H9 (cell line): Measurements from ENCODE around the gene KANK4. TPM values are rescaled to one million over a fixed set of nuclear protein-coding genes. Genes with fewer than 3 reads are reported as not detected.

Source experiments
- DNase-seq: peaks from one replicate; pipeline ENCODE4 v3.0.0-alpha.2; 2017
- H2AFZ ChIP-seq: one replicate; pipeline ENCODE4 v1.6.1; 2013; ENCODE audit warnings: mild to moderate bottlenecking, low read length, control low read depth, moderate library complexity
- H2AK5ac ChIP-seq: 2 replicates; pipeline ENCODE4 v1.6.1; 2013; ENCODE audit warnings: low read length, control low read depth, mixed read lengths; ENCODE audit not compliant: insufficient read length
- H2BK120ac ChIP-seq: one replicate; pipeline ENCODE4 v1.6.1; 2013; ENCODE audit warnings: low read depth, mild to moderate bottlenecking, low read length, control low read depth, inconsistent platforms; ENCODE audit not compliant: poor library complexity, severe bottlenecking
- H2BK12ac ChIP-seq: 2 replicates; pipeline ENCODE4 v1.6.1; 2013; ENCODE audit warnings: low read length, control low read depth, mixed read lengths, low read depth; ENCODE audit not compliant: insufficient read length
- H2BK15ac ChIP-seq: 2 replicates; pipeline ENCODE4 v1.6.1; 2013; ENCODE audit warnings: low read depth, low read length, control low read depth
- H2BK20ac ChIP-seq: one replicate; pipeline ENCODE4 v1.6.1; 2013; ENCODE audit warnings: low read depth, mild to moderate bottlenecking, low read length, control low read depth, inconsistent platforms; ENCODE audit not compliant: poor library complexity, severe bottlenecking
- H2BK5ac ChIP-seq: 2 replicates; pipeline ENCODE4 v1.6.1; 2013; ENCODE audit warnings: low read length, control low read depth, mixed read lengths; ENCODE audit not compliant: insufficient read length
- H3K14ac ChIP-seq: 2 replicates; pipeline ENCODE4 v1.6.1; 2013; ENCODE audit warnings: low read length, control low read depth; ENCODE audit not compliant: insufficient read depth
- H3K18ac ChIP-seq: 2 replicates; pipeline ENCODE4 v1.6.1; 2013; ENCODE audit warnings: low read depth, mild to moderate bottlenecking, mixed read lengths, low read length, control low read depth; ENCODE audit not compliant: insufficient read length
- H3K23ac ChIP-seq: 2 replicates; pipeline ENCODE4 v1.6.1; 2013; ENCODE audit warnings: low read length, control low read depth, mixed read lengths, low read depth; ENCODE audit not compliant: insufficient read length
- H3K23me2 ChIP-seq: 2 replicates; pipeline ENCODE4 v1.6.1; 2013; ENCODE audit warnings: low read depth, mild to moderate bottlenecking, mixed read lengths, low read length, control low read depth; ENCODE audit not compliant: insufficient read length, poor library complexity, severe bottlenecking
- H3K27ac ChIP-seq: 2 replicates; pipeline ENCODE4 v1.5.1; 2013; ENCODE audit warnings: low read length, control low read depth, mixed read lengths, low read depth; ENCODE audit not compliant: insufficient read length
- H3K27me3 ChIP-seq: 2 replicates; pipeline ENCODE4 v1.6.1; 2013; ENCODE audit warnings: low read length, control low read depth, inconsistent platforms; ENCODE audit not compliant: insufficient read depth
- H3K4ac ChIP-seq: 2 replicates; pipeline ENCODE4 v1.6.1; 2013; ENCODE audit warnings: low read depth, mild to moderate bottlenecking, control low read depth, inconsistent platforms, low read length, moderate library complexity
- H3K4me1 ChIP-seq: 2 replicates; pipeline ENCODE4 v1.6.1; 2013; ENCODE audit warnings: low read length, control low read depth, inconsistent platforms; ENCODE audit not compliant: insufficient read depth
- H3K4me2 ChIP-seq: 2 replicates; pipeline ENCODE4 v1.6.1; 2013; ENCODE audit warnings: low read length, control low read depth, mixed read lengths; ENCODE audit not compliant: insufficient read length, insufficient read depth
- H3K56ac ChIP-seq: 2 replicates; pipeline ENCODE4 v1.6.1; 2013; ENCODE audit warnings: low read depth, mild to moderate bottlenecking, mixed read lengths, low read length, control low read depth; ENCODE audit not compliant: insufficient read length
- H3K79me1 ChIP-seq: 2 replicates; pipeline ENCODE4 v1.6.1; 2013; ENCODE audit warnings: low read depth, mild to moderate bottlenecking, moderate library complexity, low read length, control low read depth, inconsistent platforms; ENCODE audit not compliant: insufficient read depth, poor library complexity, severe bottlenecking
- H3K79me2 ChIP-seq: 2 replicates; pipeline ENCODE4 v1.6.1; 2013; ENCODE audit warnings: low read length, control low read depth, inconsistent platforms; ENCODE audit not compliant: insufficient read depth
- H3K9ac ChIP-seq: 2 replicates; pipeline ENCODE4 v1.6.1; 2013; ENCODE audit warnings: low read length, control low read depth, mixed read lengths; ENCODE audit not compliant: insufficient read length; ENCODE audit errors: extremely low read depth
- H3K9me3 ChIP-seq: one replicate; pipeline ENCODE4 v1.6.1; 2013; ENCODE audit warnings: low read depth, low read length, inconsistent platforms; ENCODE audit not compliant: control insufficient read depth
- H3T11ph ChIP-seq: one replicate; pipeline ENCODE4 v1.6.1; 2013; ENCODE audit warnings: mild to moderate bottlenecking, low read length, control low read depth, inconsistent platforms
- H4K20me1 ChIP-seq: one replicate; pipeline ENCODE4 v1.6.1; 2013; ENCODE audit not compliant: control insufficient read depth, insufficient read length, insufficient read depth
- H4K5ac ChIP-seq: 2 replicates; pipeline ENCODE4 v1.6.1; 2013; ENCODE audit warnings: low read depth, mild to moderate bottlenecking, mixed read lengths, low read length, control low read depth; ENCODE audit not compliant: insufficient read length
- H4K8ac ChIP-seq: replicated peaks from 2 replicates; pipeline ENCODE4 v1.6.1; 2013; ENCODE audit warnings: low read length, control low read depth, mixed read lengths, low read depth; ENCODE audit not compliant: insufficient read length
- H4K91ac ChIP-seq: 2 replicates; pipeline ENCODE4 v1.6.1; 2013; ENCODE audit warnings: low read depth, mild to moderate bottlenecking, moderate library complexity, mixed read lengths, low read length, control low read depth; ENCODE audit not compliant: insufficient read length
- H3K27ac Mint-ChIP-seq, 3 experiments: 2 replicates in 2 of 3; 3 replicates in 1 of 3; pipeline ENCODE4 v1.8.0; 2020 to 2021; ENCODE audit warnings: mixed read lengths in 3 of 3, mild to moderate bottlenecking in 1 of 3, moderate library complexity in 1 of 3
- H3K27me3 Mint-ChIP-seq: 2 replicates; pipeline ENCODE4 v1.8.0; 2021; ENCODE audit warnings: low read depth, mild to moderate bottlenecking, moderate library complexity, mixed read lengths
- H3K36me3 Mint-ChIP-seq, 3 experiments: 2 replicates in 2 of 3; 3 replicates in 1 of 3; pipeline ENCODE4 v1.8.0; 2020 to 2021; ENCODE audit warnings: low read depth in 3 of 3, mixed read lengths in 3 of 3; ENCODE audit not compliant: insufficient read depth in 1 of 3
- H3K4me1 Mint-ChIP-seq, 2 experiments: 2 replicates each; pipeline ENCODE4 v1.8.0; 2020; ENCODE audit warnings: mixed read lengths in 2 of 2
- H3K4me3 Mint-ChIP-seq, 2 experiments: 2 replicates in 1 of 2; 3 replicates in 1 of 2; pipeline ENCODE4 v1.8.0; 2020 to 2021; ENCODE audit warnings: mild to moderate bottlenecking in 2 of 2, mixed read lengths in 2 of 2, moderate library complexity in 1 of 2
- H3K9me3 Mint-ChIP-seq, 2 experiments: 2 replicates in 1 of 2; 3 replicates in 1 of 2; pipeline ENCODE4 v1.8.0; 2020; ENCODE audit warnings: mild to moderate bottlenecking in 2 of 2, mixed read lengths in 2 of 2, moderate library complexity in 1 of 2
- WGBS: extraction: QIAGEN DNeasy Blood & Tissue Kit; methylation state at CpG from one replicate; pipeline ENCODE4 v1.1.7; 2013; ENCODE audit warnings: missing lambda C conversion rate, low lambda C conversion rate, mixed read lengths; ENCODE audit not compliant: insufficient read length; ENCODE audit errors: extremely low coverage; 5-methylcytosine and 5-hydroxymethylcytosine counted together
- total RNA-seq: library from RNA; stranded (reverse); gene quantifications from 2 replicates; pipeline ENCODE4 v1.2.1, GENCODE V29; 2021
- TF ChIP-seq, protein P1 (sequence below): fragments of 200-600 bp; sonication (generic); conservative IDR thresholded peaks from 3 replicates; pipeline ENCODE4 v1.8.0; 2021; ENCODE audit warnings: antibody characterized with exemption, mild to moderate bottlenecking

The KANK4 gene
- total RNA-seq, 1 experiment from 2014 or later = 0.15 TPM

DNA sequence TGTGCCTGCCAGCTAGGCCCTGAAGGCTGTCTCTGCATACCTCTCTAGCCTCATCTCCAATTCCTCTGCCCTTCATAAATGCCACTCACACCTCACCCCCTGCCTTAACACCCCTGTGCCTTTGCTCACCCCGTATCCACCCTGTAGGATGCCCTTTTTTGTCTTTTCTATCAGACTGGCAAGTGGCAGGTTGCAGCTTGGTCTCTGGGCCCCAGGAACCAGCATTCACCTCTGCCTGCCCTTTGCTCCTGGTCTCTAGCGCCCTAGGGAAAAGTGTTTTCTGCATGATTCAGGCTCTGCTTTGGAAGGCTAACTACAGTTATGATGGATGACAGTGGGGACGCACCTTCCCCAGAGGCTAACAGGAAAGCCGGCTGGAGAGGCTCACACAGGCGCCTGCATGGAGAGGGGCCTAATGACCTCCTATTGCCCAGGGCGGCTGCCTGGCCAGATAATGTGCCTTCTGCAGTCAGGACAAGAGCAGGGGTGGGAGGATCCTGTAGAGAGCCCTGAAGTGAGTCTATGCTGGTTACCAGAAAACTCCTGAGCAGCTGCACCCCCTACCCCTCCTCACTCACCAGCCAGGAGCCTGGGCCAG is 11.2 kb downstream of the KANK4 start:
- no peak overlapping the region for H2BK120ac ChIP-seq
- peaks cover 29 to 30% of the 10 kb centered on the region in 2 experiments for H3K4me1 Mint-ChIP-seq
- no peak overlapping the region for H2AFZ ChIP-seq
- no peak overlapping the region for H3K9ac ChIP-seq
- no peaks in the 10 kb centered on the region; the same call in 1 of the 2 replicates for H3K27me3 ChIP-seq
- TF ChIP-seq, protein P1, sequence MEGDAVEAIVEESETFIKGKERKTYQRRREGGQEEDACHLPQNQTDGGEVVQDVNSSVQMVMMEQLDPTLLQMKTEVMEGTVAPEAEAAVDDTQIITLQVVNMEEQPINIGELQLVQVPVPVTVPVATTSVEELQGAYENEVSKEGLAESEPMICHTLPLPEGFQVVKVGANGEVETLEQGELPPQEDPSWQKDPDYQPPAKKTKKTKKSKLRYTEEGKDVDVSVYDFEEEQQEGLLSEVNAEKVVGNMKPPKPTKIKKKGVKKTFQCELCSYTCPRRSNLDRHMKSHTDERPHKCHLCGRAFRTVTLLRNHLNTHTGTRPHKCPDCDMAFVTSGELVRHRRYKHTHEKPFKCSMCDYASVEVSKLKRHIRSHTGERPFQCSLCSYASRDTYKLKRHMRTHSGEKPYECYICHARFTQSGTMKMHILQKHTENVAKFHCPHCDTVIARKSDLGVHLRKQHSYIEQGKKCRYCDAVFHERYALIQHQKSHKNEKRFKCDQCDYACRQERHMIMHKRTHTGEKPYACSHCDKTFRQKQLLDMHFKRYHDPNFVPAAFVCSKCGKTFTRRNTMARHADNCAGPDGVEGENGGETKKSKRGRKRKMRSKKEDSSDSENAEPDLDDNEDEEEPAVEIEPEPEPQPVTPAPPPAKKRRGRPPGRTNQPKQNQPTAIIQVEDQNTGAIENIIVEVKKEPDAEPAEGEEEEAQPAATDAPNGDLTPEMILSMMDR = no peak
- H2BK20ac ChIP-seq = no peak overlapping the region
- H4K91ac ChIP-seq = no peak overlapping the region
- H3K4me1 ChIP-seq = peaks cover 6% of the 10 kb centered on the region; the same call in 1 of the 2 replicates
- no peaks in the 10 kb centered on the region for H3K9me3 Mint-ChIP-seq
- H3K9me3 ChIP-seq = no peaks in the 10 kb centered on the region
- no peak overlapping the region for H4K5ac ChIP-seq
- H3K4ac ChIP-seq = no peak overlapping the region
- H3K18ac ChIP-seq = no peak overlapping the region
- no peak overlapping the region for H3K27ac ChIP-seq
- no peak overlapping the region for H3T11ph ChIP-seq
- no peak overlapping the region for H2BK15ac ChIP-seq
- H3K23me2 ChIP-seq = no peaks in the 10 kb centered on the region
- H3K27me3 Mint-ChIP-seq = peaks cover 15% of the 10 kb centered on the region
- no peak overlapping the region for H3K56ac ChIP-seq
- no peak overlapping the region for H2BK5ac ChIP-seq
- H2BK12ac ChIP-seq = no peak overlapping the region
- DNase-seq = no peak
- H3K4me3 Mint-ChIP-seq = no peak overlapping the region
- H3K36me3 Mint-ChIP-seq = no peaks in the 10 kb centered on the region
- H3K27ac Mint-ChIP-seq = no peak overlapping the region
- H3K14ac ChIP-seq = no peak overlapping the region
- H3K4me2 ChIP-seq = no peak overlapping the region
- H4K20me1 ChIP-seq = no peaks in the 10 kb centered on the region
- no peaks in the 10 kb centered on the region for H3K79me2 ChIP-seq
- WGBS = no CpG with 5 or more reads among the region's 6 CpGs
- no peaks in the 10 kb centered on the region for H3K79me1 ChIP-seq
- no peak overlapping the region for H3K23ac ChIP-seq
- no peak overlapping the region for H2AK5ac ChIP-seq
- no peak overlapping the region for H4K8ac ChIP-seq
